Aorta (tissue), 5 donors: ENCODE data around the gene CFAP53. TPM values are rescaled to one million over a fixed set of nuclear protein-coding genes. Genes with fewer than 3 reads are reported as not detected.

ENCODE experiments used
- ATAC-seq: fragments of 200-7000 bp; cut with Tn5 transposase; one replicate; pipeline ENCODE4 v1.9.1; 2022; ENCODE audit warnings: moderate library complexity; ENCODE audit not compliant: low FRiP score
- DNase-seq, 2 donors: peaks; one replicate each; pipeline ENCODE4 v3.0.0-alpha.2; 2020
- H3K27ac ChIP-seq, 2 donors: one replicate each; pipeline ENCODE4 v1.5.1; 2013; ENCODE audit warnings: low read length in 2 of 2, mild to moderate bottlenecking in 2 of 2, moderate library complexity in 2 of 2, control low read depth in 1 of 2, inconsistent platforms in 1 of 2, low read depth in 1 of 2
- H3K27me3 ChIP-seq, 2 donors: one replicate each; pipeline ENCODE4 v1.6.1; 2013; ENCODE audit warnings: control low read depth in 1 of 2, low read length in 1 of 2, mild to moderate bottlenecking in 1 of 2, moderate library complexity in 1 of 2; ENCODE audit not compliant: insufficient read depth in 2 of 2, control insufficient read depth in 1 of 2
- H3K36me3 ChIP-seq, 2 donors: one replicate each; pipeline ENCODE4 v1.6.1; 2013; ENCODE audit warnings: control low read depth in 1 of 2, low read length in 1 of 2, mild to moderate bottlenecking in 1 of 2; ENCODE audit not compliant: insufficient read depth in 2 of 2, control insufficient read depth in 1 of 2
- H3K4me1 ChIP-seq, 2 donors: one replicate each; pipeline ENCODE4 v1.6.1; 2013; ENCODE audit warnings: low read length in 2 of 2, control low read depth in 1 of 2, mild to moderate bottlenecking in 1 of 2, moderate library complexity in 1 of 2; ENCODE audit not compliant: insufficient read depth in 2 of 2, control insufficient read depth in 1 of 2
- H3K4me3 ChIP-seq, 2 donors: one replicate each; pipeline ENCODE4 v1.5.1; 2013; ENCODE audit warnings: low read length in 2 of 2, control low read depth in 1 of 2, mild to moderate bottlenecking in 1 of 2
- H3K9me3 ChIP-seq: one replicate; pipeline ENCODE4 v1.6.1; 2013; ENCODE audit warnings: mild to moderate bottlenecking, low read length; ENCODE audit not compliant: control insufficient read depth
- WGBS, 2 donors: extraction: QIAGEN DNeasy Blood & Tissue Kit; methylation state at CpG; one replicate each; pipeline ENCODE4 v1.1.7; 2013; 5-methylcytosine and 5-hydroxymethylcytosine counted together
- intact Hi-C, 2 donors: fragments of 100-400 bp; cut with DNase I; formaldehyde crosslinking; loops; one replicate each; pipeline versions ENCODE4 v1.14.2 to v1.15.0; 2022
- polyA plus RNA-seq, 2 donors: library from polyadenylated mRNA; stranded (reverse); fragments of 200-250 nt; gene quantifications; one replicate each; pipeline ENCODE4 v1.2.3, GENCODE V29; 2013
- total RNA-seq, 2 donors: library from RNA; stranded (reverse); fragmentation: NEBNext Ultra II Directional; extraction: Animal tissue kit (Norgen Biotek cat#: 25700); gene quantifications; one replicate each; pipeline ENCODE4 v1.2.1, GENCODE V29; 2021
- donor health status: healthy with polysubstance abuse.
- donor health status: Bipolar disorder and iron deficiency.
- donor health status: DM: no; HTN: no; CAD: no.
- donor health status: DM: no; HTN: no; CAD: no.
- donor health status: DM: yes; HTN: yes; CAD: no.

Gene CFAP53
- total and polyA plus RNA-seq, 4 donors: 0.39 to 0.61 (median 0.49) TPM; not detected in 1

DNA sequence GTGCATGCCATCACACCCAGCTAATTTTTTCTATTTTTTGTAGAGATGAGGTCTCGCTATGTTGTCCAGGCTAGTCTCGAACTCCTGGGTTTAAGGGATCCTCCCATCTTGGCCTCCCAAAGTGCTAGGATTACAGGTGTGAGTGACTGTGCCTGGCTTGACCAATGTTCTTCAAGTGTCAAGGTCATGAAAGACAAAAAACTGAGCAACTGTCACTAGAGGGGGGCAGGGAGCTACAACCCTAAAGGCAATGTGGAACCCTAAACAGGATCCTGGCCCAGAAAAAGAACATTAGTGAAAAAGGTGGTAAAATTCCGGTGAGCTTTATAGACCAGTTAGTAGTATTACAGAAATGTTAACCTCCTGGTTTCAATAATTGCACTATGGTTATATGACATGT, 78.6 kb downstream of the CFAP53 start:
- no peak overlapping the region for H3K27ac ChIP-seq
- H3K36me3 ChIP-seq: no peaks in the 10 kb centered on the region
- H3K9me3 ChIP-seq: no peaks in the 10 kb centered on the region
- no peaks in the 10 kb centered on the region for H3K27me3 ChIP-seq
- intact Hi-C loops: no loop called here
- peaks cover 0 to 3% of the 10 kb centered on the region in 2 donors for H3K4me1 ChIP-seq
- ATAC-seq (no peak), DNase-seq (no peak)
- 95 to 96% methylated on average over 3 of the region's 3 CpGs for WGBS, 2 donors
- H3K4me3 ChIP-seq: no peak overlapping the region

DNA sequence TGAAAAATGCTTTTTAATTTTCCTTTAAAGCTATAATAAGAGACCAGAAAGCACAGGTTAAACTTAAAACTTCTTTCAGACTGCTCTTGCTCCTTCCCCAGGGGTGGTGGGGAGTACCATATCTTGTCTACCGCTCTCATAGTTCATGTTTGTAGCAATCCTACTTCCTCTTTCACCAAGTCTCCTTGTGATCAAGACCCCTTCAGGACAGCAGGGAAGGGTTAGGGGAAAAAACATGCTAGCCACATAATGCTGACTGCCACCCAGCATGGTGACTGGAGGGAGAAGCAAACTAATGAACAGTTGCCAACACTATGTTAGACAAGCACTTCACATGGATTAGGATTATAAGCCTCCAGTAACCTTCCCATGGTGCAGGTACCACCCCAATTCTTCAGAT, 79.9 kb downstream of the CFAP53 start:
- H3K4me3 ChIP-seq: no peak overlapping the region
- ATAC-seq (no peak), DNase-seq (no peak)
- no peak overlapping the region for H3K27ac ChIP-seq
- WGBS, 2 donors: 90 to 93% methylated on average over 1 of the region's 1 CpG
- peaks cover 0 to 3% of the 10 kb centered on the region in 2 donors for H3K4me1 ChIP-seq
- intact Hi-C loops: no loop called here
- no peaks in the 10 kb centered on the region for H3K9me3 ChIP-seq
- H3K27me3 ChIP-seq: no peaks in the 10 kb centered on the region
- H3K36me3 ChIP-seq: no peaks in the 10 kb centered on the region

DNA sequence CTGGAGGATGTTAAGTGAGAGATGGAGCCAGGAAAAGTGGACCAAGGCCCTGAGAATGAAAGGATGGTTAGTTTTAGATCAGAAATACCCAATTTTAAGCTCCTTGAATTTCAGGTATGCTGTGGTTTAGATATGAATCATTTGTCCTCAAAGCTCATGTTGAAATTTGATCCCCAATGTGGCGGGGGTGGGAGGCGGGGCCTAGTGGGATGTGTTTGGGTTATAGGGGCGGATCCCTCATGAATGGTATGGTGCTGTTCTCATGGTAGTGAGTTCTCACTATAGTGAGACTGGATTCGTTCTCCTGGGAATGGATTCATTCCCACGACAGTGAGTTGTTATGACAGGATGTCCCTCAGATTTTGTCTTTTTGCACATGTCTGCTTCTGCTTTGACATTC, 82.7 kb downstream of the CFAP53 start:
- 91 to 94% methylated on average over 5 of the region's 5 CpGs for WGBS, 2 donors
- Histone ChIP-seq H3K4me3 (no peak overlapping the region), H3K27me3 (peaks cover 0 to 2% of the 10 kb centered on the region in 2 donors), H3K27ac (no peak overlapping the region), H3K4me1 (peaks cover 0 to 6% of the 10 kb centered on the region in 2 donors), H3K36me3 (no peaks in the 10 kb centered on the region), H3K9me3 (no peaks in the 10 kb centered on the region)
- intact Hi-C loops: no loop called here
- no peak for DNase-seq
- no peak for ATAC-seq

- Histone ChIP-seq H3K9me3 (no peaks in the 10 kb centered on the region), H3K27me3 (peaks cover 0 to 2% of the 10 kb centered on the region in 2 donors), H3K4me3 (no peak overlapping the region), H3K27ac (no peak overlapping the region), H3K36me3 (no peaks in the 10 kb centered on the region), H3K4me1 (peaks cover 0 to 6% of the 10 kb centered on the region in 2 donors)
- ATAC-seq: no peak
- intact Hi-C loops: no loop called here
- DNase-seq: no peak
- 55 to 62% methylated on average over 1 of the region's 1 CpG for WGBS, 2 donors
Observed at GRCh38 chr18:50182511-50182910, 83.8 kb downstream of the CFAP53 start.

- Histone ChIP-seq H3K36me3 (no peaks in the 10 kb centered on the region), H3K4me3 (no peak overlapping the region), H3K4me1 (peaks cover 0 to 6% of the 10 kb centered on the region in 2 donors), H3K9me3 (no peaks in the 10 kb centered on the region), H3K27me3 (peaks cover 0 to 2% of the 10 kb centered on the region in 2 donors), H3K27ac (no peak overlapping the region)
- no peak for DNase-seq
- intact Hi-C loops: no loop called here
- ATAC-seq: no peak
- WGBS, 2 donors: 71 to 92% methylated on average over 2 of the region's 2 CpGs
Observed at GRCh38 chr18:50181590-50181989, 84.7 kb downstream of the CFAP53 start.

GRCh38 chr18:50179465-50179864, 86.8 kb downstream of the CFAP53 start:
- Histone ChIP-seq H3K36me3 (no peaks in the 10 kb centered on the region), H3K27ac (no peak overlapping the region), H3K27me3 (peaks cover 0 to 2% of the 10 kb centered on the region in 2 donors), H3K9me3 (no peaks in the 10 kb centered on the region), H3K4me1 (peaks cover 0 to 6% of the 10 kb centered on the region in 2 donors), H3K4me3 (no peak overlapping the region)
- intact Hi-C loops: no loop called here
- WGBS, 2 donors: 94% methylated on average over 2 of the region's 2 CpGs
- no peak for DNase-seq
- ATAC-seq: no peak

- intact Hi-C loops: no loop called here
Observed at GRCh38 chr18:50177294-50177992, 88.9 kb downstream of the CFAP53 start.

More at GRCh38 chr18:50177294-50177992, 88.9 kb downstream of the CFAP53 start:
- Histone ChIP-seq H3K27ac (no peak overlapping the region), H3K4me3 (no peak overlapping the region), H3K36me3 (no peaks in the 10 kb centered on the region), H3K27me3 (peaks cover 0 to 2% of the 10 kb centered on the region in 2 donors), H3K9me3 (no peaks in the 10 kb centered on the region), H3K4me1 (peaks cover 0 to 3% of the 10 kb centered on the region in 2 donors)
- 37 to 39% methylated on average over 3 of the region's 3 CpGs for WGBS, 2 donors
- no peak for ATAC-seq
- DNase-seq: no peak

Other genes starting within 250 kb of the CFAP53 start
- gene MYO5B, start 71.3 kb downstream of the CFAP53 start, total RNA-seq: 1 to 10 TPM; 1.2 to 4.5 TPM
- 10 to 100 TPM in 1 of 2 donors, under 1 TPM in 1; 0.92 to 20.3 TPM for gene MYO5B, start 71.3 kb downstream of the CFAP53 start, polyA plus RNA-seq
- 10 to 100 TPM; 62.1 to 76.6 TPM for gene MBD1, start 15.0 kb upstream of the CFAP53 start, total RNA-seq
- 10 to 100 TPM; 24.4 to 58.3 TPM for gene MBD1, start 15.0 kb upstream of the CFAP53 start, polyA plus RNA-seq
- 10 to 100 TPM; 54.3 to 74.0 TPM for gene CXXC1, start 21.2 kb upstream of the CFAP53 start, total RNA-seq
- gene CXXC1, start 21.2 kb upstream of the CFAP53 start, polyA plus RNA-seq: 100 to 1,000 TPM in 1 of 2 donors, 10 to 100 TPM in 1; 33.2 to 169 TPM
- gene SKA1, start 108.6 kb upstream of the CFAP53 start, total RNA-seq: under 1 TPM; 0.42 to 0.52 TPM
- not detected for gene SKA1, start 108.6 kb upstream of the CFAP53 start, polyA plus RNA-seq